Progenitor cell of endocrine pancreas (in vitro differentiated cells): ENCODE measurements around the gene TINAG. TPM values are rescaled to one million over a fixed set of nuclear protein-coding genes. Genes with fewer than 3 reads are reported as not detected.

ENCODE experiments used
- DNase-seq: peaks from one replicate; pipeline ENCODE4 v3.0.0; 2021; ENCODE audit warnings: low spot score; ENCODE audit not compliant: unreplicated experiment
- H3K27ac Mint-ChIP-seq: 2 replicates; pipeline ENCODE4 v1.8.0; 2021; ENCODE audit warnings: mild to moderate bottlenecking, moderate library complexity, mixed read lengths
- H3K27me3 Mint-ChIP-seq: 2 replicates; pipeline ENCODE4 v1.8.0; 2021; ENCODE audit warnings: mixed read lengths
- H3K36me3 Mint-ChIP-seq: 2 replicates; pipeline ENCODE4 v1.8.0; 2022; ENCODE audit warnings: mixed read lengths; ENCODE audit not compliant: insufficient read depth
- H3K4me1 Mint-ChIP-seq: 2 replicates; pipeline ENCODE4 v1.8.0; 2021; ENCODE audit warnings: low read depth, mixed read lengths
- H3K4me3 Mint-ChIP-seq: 2 replicates; pipeline ENCODE4 v1.8.0; 2021; ENCODE audit warnings: low read depth, mild to moderate bottlenecking, moderate library complexity, mixed read lengths
- H3K9me3 Mint-ChIP-seq: 2 replicates; pipeline ENCODE4 v1.8.0; 2021; ENCODE audit warnings: low read depth, mixed read lengths
- total RNA-seq: library from RNA; stranded (reverse); gene quantifications from 2 replicates; pipeline ENCODE4 v1.2.1, GENCODE V29; 2021
- TF ChIP-seq, protein P1 (sequence below): fragments of 200-600 bp; sonication (generic); IDR thresholded peaks from one replicate; pipeline ENCODE4 v1.5.0; 2021; ENCODE audit warnings: antibody characterized with exemption, mild to moderate bottlenecking; ENCODE audit not compliant: unreplicated experiment

TINAG gene
- total RNA-seq, 1 donor from 2014 or later = not detected

DNA sequence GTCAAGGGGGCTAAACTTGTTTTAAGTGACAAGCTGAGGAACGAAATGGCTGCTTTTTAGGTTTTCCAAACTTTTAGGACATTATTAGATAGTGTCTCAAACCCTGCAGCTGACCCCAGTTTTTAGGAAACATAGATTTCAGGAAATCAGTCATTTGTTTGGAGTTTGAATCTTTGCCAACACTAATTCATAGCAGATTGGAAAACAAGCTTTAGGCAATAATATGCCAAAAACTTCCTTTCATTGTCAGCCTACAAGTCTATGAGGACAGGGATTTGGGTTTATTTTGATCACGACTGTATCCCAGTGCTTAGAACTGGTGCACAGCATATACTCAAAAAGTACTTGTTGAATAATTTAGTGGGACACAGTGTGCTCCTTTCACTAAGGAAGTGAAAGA is 123.2 kb downstream of the TINAG start:
- DNase-seq = no peak
- TF ChIP-seq, protein P1, sequence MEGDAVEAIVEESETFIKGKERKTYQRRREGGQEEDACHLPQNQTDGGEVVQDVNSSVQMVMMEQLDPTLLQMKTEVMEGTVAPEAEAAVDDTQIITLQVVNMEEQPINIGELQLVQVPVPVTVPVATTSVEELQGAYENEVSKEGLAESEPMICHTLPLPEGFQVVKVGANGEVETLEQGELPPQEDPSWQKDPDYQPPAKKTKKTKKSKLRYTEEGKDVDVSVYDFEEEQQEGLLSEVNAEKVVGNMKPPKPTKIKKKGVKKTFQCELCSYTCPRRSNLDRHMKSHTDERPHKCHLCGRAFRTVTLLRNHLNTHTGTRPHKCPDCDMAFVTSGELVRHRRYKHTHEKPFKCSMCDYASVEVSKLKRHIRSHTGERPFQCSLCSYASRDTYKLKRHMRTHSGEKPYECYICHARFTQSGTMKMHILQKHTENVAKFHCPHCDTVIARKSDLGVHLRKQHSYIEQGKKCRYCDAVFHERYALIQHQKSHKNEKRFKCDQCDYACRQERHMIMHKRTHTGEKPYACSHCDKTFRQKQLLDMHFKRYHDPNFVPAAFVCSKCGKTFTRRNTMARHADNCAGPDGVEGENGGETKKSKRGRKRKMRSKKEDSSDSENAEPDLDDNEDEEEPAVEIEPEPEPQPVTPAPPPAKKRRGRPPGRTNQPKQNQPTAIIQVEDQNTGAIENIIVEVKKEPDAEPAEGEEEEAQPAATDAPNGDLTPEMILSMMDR = no peak
- Mint-ChIP-seq H3K4me1 (no peaks in the 10 kb centered on the region), H3K4me3 (no peak overlapping the region), H3K36me3 (no peaks in the 10 kb centered on the region), H3K27me3 (no peaks in the 10 kb centered on the region), H3K27ac (no peak overlapping the region), H3K9me3 (no peaks in the 10 kb centered on the region)

Other genes starting within 250 kb of the TINAG start
- gene MLIP, start 197.0 kb upstream of the TINAG start, total RNA-seq = 1.3 TPM in 1 of 2 replicates, not detected in the other